Keratinocyte (primary cell): ENCODE data around the gene KDM2A. TPM values are rescaled to one million over a fixed set of nuclear protein-coding genes. Genes with fewer than 3 reads are reported as not detected.
"Not testable (repeated sequence)": the region's sequence is repeated elsewhere in the genome, so short reads cannot be mapped to it uniquely, and the experiment has no call there.

Experiments used
- DNase-seq: peaks from one replicate; pipeline ENCODE4 v3.0.0-alpha.2; 2011; ENCODE audit warnings: low read depth, missing footprints, low spot score
- FAIRE-seq: peaks from 2 replicates; lab custom pipeline; 2011; peaks lifted over from hg19 to GRCh38; lab: Jason Lieb, UNC
- H2AFZ ChIP-seq: 2 replicates; pipeline ENCODE4 v1.6.0; 2012; ENCODE audit warnings: low read length, control low read depth, inconsistent platforms; ENCODE audit not compliant: control insufficient read depth
- H3K27ac ChIP-seq: 2 replicates; pipeline ENCODE4 v1.5.1; 2011; ENCODE audit warnings: low read length; ENCODE audit not compliant: control insufficient read depth, insufficient read depth
- H3K27me3 ChIP-seq: 3 replicates; pipeline ENCODE4 v1.6.0; 2011; ENCODE audit warnings: low read length; ENCODE audit not compliant: control insufficient read depth, insufficient read depth; ENCODE audit errors: extremely low read depth
- H3K36me3 ChIP-seq, 2 experiments: 2 replicates in 1 of 2; 3 replicates in 1 of 2; pipeline ENCODE4 v1.5.1; 2011; ENCODE audit warnings: low read length in 2 of 2, mild to moderate bottlenecking in 1 of 2; ENCODE audit not compliant: control insufficient read depth in 2 of 2, insufficient read depth in 2 of 2; ENCODE audit errors: extremely low read depth in 1 of 2
- H3K4me1 ChIP-seq: 3 replicates; pipeline ENCODE4 v1.5.1; 2011; ENCODE audit warnings: low read length; ENCODE audit not compliant: control insufficient read depth, insufficient read depth; ENCODE audit errors: extremely low read depth
- H3K4me2 ChIP-seq: 3 replicates; pipeline ENCODE4 v1.6.0; 2011; ENCODE audit warnings: low read depth, low read length; ENCODE audit not compliant: control insufficient read depth, insufficient read depth; ENCODE audit errors: extremely low read depth
- H3K4me3 ChIP-seq, 3 experiments: fragments of 200-600 bp in 1 of 3; sonication (generic) in 1 of 3; 2 replicates in 2 of 3; 3 replicates in 1 of 3; pipeline ENCODE4 v1.5.1; 2011 to 2016; ENCODE audit warnings: low read length in 3 of 3, mild to moderate bottlenecking in 3 of 3, control low read depth in 2 of 3, inconsistent platforms in 1 of 3, low read depth in 1 of 3, mixed read lengths in 1 of 3, mixed run types in 1 of 3, moderate library complexity in 1 of 3; ENCODE audit not compliant: control insufficient read depth in 2 of 3, insufficient read depth in 2 of 3; ENCODE audit errors: extremely low read depth in 1 of 3
- H3K79me2 ChIP-seq: 2 replicates; pipeline ENCODE4 v1.6.0; 2012; ENCODE audit warnings: low read length; ENCODE audit not compliant: control insufficient read depth, insufficient read depth
- H3K9ac ChIP-seq: 3 replicates; pipeline ENCODE4 v1.6.0; 2011; ENCODE audit warnings: low read length; ENCODE audit not compliant: control insufficient read depth, insufficient read depth; ENCODE audit errors: extremely low read depth
- H3K9me1 ChIP-seq: 3 replicates; pipeline ENCODE4 v1.6.0; 2011; ENCODE audit warnings: low read length; ENCODE audit not compliant: control insufficient read depth, insufficient read depth; ENCODE audit errors: extremely low read depth
- H3K9me3 ChIP-seq: 2 replicates; pipeline ENCODE4 v1.5.1; 2012; ENCODE audit warnings: low read depth, low read length; ENCODE audit not compliant: control insufficient read depth
- H4K20me1 ChIP-seq: 3 replicates; pipeline ENCODE4 v1.6.0; 2011; ENCODE audit warnings: low read length; ENCODE audit not compliant: control insufficient read depth, insufficient read depth; ENCODE audit errors: extremely low read depth
- CTCF ChIP-seq, 3 experiments: IDR thresholded peaks in 1 of 3; conservative IDR thresholded peaks in 1 of 3; optimal IDR thresholded peaks in 1 of 3; 2 replicates in 2 of 3; 3 replicates in 1 of 3; pipeline versions ENCODE3 to v1.5.1; 2011; ENCODE audit warnings: low read length in 3 of 3, mild to moderate bottlenecking in 3 of 3, moderate library complexity in 2 of 3, control low read depth in 1 of 3, inconsistent platforms in 1 of 3; ENCODE audit not compliant: insufficient read depth in 2 of 3; ENCODE audit errors: extremely low read depth in 1 of 3
- EZH2 ChIP-seq: IDR thresholded peaks from one replicate; pipeline ENCODE4 v1.6.1; 2012; ENCODE audit warnings: inconsistent platforms, mild to moderate bottlenecking, low read length, moderate library complexity
- dilution Hi-C: fragments of 300-500 bp; cut with MboI; formaldehyde crosslinking; loops from one replicate; pipeline ENCODE4 v1.7.0; 2020; ENCODE audit warnings: low sequenced_read_pairs; ENCODE audit not compliant: extremely low pct_ligation_motif_present
- polyA plus RNA-seq, 5 experiments: library from polyadenylated mRNA; depleted of rRNA in 3 of 5; stranded (reverse) in 3 of 5; stranded (forward) in 1 of 5; unstranded in 1 of 5; fragments of >200 nt; gene quantifications; 1 replicate in 1 of 5; 2 replicates in 3 of 5; 3 replicates in 1 of 5; pipeline versions ENCODE4 v1.2.1 to v1.2.3, GENCODE V29; 2011 to 2012; ENCODE audit warnings: missing spikeins in 2 of 5, low read depth in 1 of 5, low replicate concordance in 1 of 5

KDM2A gene
- polyA plus RNA-seq, 1 donor (not counting 4 experiments of a cell fraction or from before 2014, with no cell fraction given): 29.9 TPM

- Histone ChIP-seq H3K79me2 (peaks cover 6% of the 10 kb centered on the region), H3K9me1 (no peaks in the 10 kb centered on the region), H3K27me3 (no peaks in the 10 kb centered on the region), H3K36me3 (peaks cover 3 to 8% of the 10 kb centered on the region in 2 experiments), H3K4me1 (peaks cover 18% of the 10 kb centered on the region), H3K9ac (no peak overlapping the region), H2AFZ (no peak overlapping the region), H4K20me1 (no peaks in the 10 kb centered on the region), H3K9me3 (no peaks in the 10 kb centered on the region), H3K4me3 (no peak overlapping the region), H3K4me2 (no peak overlapping the region), H3K27ac (peak overlapping the region; percentile 44)
- TF ChIP-seq CTCF (optimal IDR thresholded peaks at IDR 0.05 in 1 of 3, IDR thresholded peaks at IDR 0.05 in 1 of 3, conservative IDR thresholded peaks at IDR 0.05 in 1 of 3; ENCODE audit: extremely low read depth in 1 of 3, insufficient read depth in 2 of 3, low read length in 3 of 3) (no peak), EZH2 (no peak)
- no peak for FAIRE-seq
- no peak for DNase-seq
- dilution Hi-C loops: loop anchor here (5.0 kb wide), 1 partner anchor 56 kb away; no protein-coding TSS in a partner anchor
Observed at GRCh38 chr11:67233584-67234190, 114.6 kb downstream of the KDM2A start.

GRCh38 chr11:67234571-67234970, 115.5 kb downstream of the KDM2A start:
- not testable (repeated sequence) for H3K9me1 ChIP-seq, H3K36me3 ChIP-seq, H3K9me3 ChIP-seq, H3K27me3 ChIP-seq, H4K20me1 ChIP-seq, H3K79me2 ChIP-seq, FAIRE-seq, DNase-seq, H2AFZ ChIP-seq
- Histone ChIP-seq H3K9ac (peak overlapping the region; percentile 50), H3K4me2 (peak overlapping the region; percentile 34), H3K4me1 (peaks cover 27% of the 10 kb centered on the region), H3K4me3 (peak overlapping the region in 1 of 3 experiments; percentile 19), H3K27ac (peak overlapping the region; percentile 44)
- dilution Hi-C loops: loop anchor here (5.0 kb wide), 1 partner anchor 57 kb away; no protein-coding TSS in a partner anchor

GRCh38 chr11:67237574-67237973, 118.5 kb downstream of the KDM2A start:
- no peaks in the 10 kb centered on the region for H3K9me3 ChIP-seq
- peaks cover 42% of the 10 kb centered on the region for H3K4me1 ChIP-seq
- H3K9me1 ChIP-seq: peaks cover 4% of the 10 kb centered on the region
- H2AFZ ChIP-seq: no peak overlapping the region
- no peak overlapping the region for H3K4me2 ChIP-seq
- H3K4me3 ChIP-seq: no peak overlapping the region
- peaks cover 6% of the 10 kb centered on the region for H4K20me1 ChIP-seq
- H3K27me3 ChIP-seq: no peaks in the 10 kb centered on the region
- H3K27ac ChIP-seq: no peak overlapping the region
- TF ChIP-seq EZH2 (no peak), CTCF (optimal IDR thresholded peaks at IDR 0.05 in 1 of 3, IDR thresholded peaks at IDR 0.05 in 1 of 3, conservative IDR thresholded peaks at IDR 0.05 in 1 of 3; ENCODE audit: extremely low read depth in 1 of 3, insufficient read depth in 2 of 3, low read length in 3 of 3) (no peak)
- H3K79me2 ChIP-seq: peaks cover 30% of the 10 kb centered on the region
- no peak overlapping the region for H3K9ac ChIP-seq
- DNase-seq (no peak), FAIRE-seq (no peak)
- peaks cover 0 to 6% of the 10 kb centered on the region in 2 experiments for H3K36me3 ChIP-seq
- dilution Hi-C loops: no loop called here
